Stimulated activated CD4-positive, alpha-beta T cell treated with anti-CD3 and anti-CD28 coated beads, Interleukin-2, amount 100 ng/mL, for 48 hours (primary cell): ENCODE data around the gene WASHC2A.
"Not testable (repeated sequence)": the region's sequence is repeated elsewhere in the genome, so short reads cannot be mapped to it uniquely, and the experiment has no call there.

Source experiments
- DNase-seq, 2 donors: peaks; one replicate each; pipeline ENCODE4 v3.0.0-alpha.2; 2020

WASHC2A gene

DNA sequence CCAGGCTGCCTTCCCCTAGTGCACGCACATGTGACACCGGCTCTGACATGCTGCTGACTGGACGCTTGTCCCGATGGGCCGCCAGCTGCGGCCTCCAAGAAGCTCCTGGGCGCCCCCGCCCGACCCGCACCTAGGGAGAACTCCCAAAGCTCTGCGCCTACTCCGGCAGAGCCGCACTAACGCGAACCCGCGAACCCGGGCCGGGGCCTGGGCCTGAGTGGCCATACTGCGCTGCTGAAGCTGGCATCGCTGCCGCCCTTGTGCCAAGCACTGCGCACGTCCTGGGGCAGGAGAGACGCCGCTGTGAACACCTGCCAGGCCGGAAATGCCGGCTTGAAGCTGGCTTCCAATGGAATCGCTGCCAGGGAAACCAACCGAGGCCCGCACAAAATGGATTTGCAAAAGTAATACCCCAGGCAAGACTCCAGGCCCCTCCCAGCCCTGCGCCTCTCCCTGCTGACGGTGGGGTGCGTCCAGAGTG is 85.1 kb downstream of the WASHC2A start:
- no peak for DNase-seq

DNA sequence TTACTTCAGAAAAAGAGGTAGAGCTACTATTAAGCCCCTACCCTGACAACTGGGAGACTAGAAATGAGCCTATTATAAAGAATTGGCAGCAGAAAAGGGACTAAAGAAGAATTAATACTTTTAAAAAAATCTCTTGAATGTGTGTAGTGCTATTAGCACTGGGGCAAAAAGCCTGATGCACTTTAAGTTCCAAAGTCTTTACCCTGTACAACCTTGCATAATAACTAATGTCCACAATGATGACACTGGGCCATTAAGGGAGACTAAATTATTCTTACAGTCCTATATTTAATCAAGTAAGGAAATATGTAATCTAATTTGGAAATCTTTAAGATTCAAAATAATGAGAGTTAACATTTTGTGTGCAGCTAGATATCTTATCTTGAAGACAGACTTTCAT is 90.1 kb downstream of the WASHC2A start:
- not testable (repeated sequence) for DNase-seq

DNA sequence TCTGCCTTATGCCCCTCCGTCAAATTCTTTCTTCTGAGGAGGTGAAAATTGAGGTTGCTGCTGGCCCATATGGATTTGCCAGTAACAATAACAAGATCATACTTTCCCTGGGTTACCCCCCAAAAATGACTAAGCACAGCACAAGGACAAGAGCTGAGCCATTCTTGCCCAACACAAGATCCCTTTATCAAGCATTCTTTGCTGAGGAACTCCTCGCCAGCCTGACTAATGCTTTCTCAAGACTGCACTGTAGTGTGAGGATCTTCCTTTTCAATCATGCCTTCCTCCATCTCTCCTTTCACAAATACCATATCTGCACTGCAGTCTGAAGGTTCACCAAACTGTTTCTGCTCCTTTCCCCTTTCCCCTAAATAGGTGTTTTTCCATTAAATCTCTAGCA is 92.1 kb downstream of the WASHC2A start:
- DNase-seq: not testable (repeated sequence)

DNA sequence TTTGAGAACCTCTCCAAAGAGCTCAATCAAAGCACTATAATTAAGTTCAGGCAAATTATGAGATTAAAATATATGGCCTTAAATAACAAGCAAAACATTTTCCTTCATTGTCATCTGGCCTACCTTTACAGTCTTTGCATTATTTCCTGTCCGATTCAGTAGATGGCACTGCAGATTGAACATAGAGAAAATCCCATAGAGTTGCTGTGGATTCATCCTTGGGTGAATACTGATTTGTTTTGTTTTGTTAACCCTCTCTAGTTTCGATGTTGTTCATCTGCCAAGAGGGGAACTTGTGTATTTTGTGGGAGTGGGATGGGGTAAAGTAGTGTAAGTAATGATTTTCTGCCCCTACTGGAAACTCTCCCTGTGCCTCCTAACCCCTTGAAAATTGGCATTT is 97.3 kb downstream of the WASHC2A start:
- DNase-seq: not testable (repeated sequence)

DNA sequence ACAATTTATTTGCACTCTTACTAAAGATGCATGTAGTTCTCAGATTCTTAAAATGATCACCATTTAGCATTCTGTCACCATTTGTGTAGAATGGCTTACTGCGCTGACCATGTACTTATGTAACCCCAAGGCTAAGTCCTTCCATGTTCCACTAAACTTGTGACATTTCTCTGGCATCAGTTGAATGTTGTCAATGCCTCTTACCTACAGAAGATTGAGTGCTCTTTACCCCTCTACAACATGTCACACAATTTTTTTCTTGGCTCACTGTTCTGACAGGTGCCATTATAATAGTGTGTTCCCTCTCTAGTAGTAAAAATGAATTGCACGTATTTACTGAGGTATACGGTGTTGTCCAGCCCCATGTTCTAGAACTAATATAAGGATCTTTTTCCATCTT is 100.1 kb downstream of the WASHC2A start:
- DNase-seq: not testable (repeated sequence)

DNA sequence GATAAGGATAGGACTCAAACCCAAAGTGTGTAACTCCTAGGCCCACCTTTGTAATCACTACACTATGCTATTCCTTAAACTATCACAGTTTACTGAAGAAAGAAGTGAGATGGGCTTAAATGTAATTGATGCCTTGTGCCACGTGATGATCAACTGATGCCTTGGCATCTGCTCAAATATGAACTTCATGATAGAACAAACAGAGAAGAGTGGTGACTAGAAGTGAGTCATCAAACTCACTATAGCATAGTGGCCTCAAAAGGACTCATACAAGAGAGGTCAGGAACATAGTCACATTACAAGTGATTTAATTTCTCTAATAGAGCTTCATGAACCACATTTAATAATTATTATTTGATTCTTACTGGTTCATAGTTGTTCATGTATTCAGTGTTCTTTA is 101.8 kb downstream of the WASHC2A start:
- not testable (repeated sequence) for DNase-seq

DNA sequence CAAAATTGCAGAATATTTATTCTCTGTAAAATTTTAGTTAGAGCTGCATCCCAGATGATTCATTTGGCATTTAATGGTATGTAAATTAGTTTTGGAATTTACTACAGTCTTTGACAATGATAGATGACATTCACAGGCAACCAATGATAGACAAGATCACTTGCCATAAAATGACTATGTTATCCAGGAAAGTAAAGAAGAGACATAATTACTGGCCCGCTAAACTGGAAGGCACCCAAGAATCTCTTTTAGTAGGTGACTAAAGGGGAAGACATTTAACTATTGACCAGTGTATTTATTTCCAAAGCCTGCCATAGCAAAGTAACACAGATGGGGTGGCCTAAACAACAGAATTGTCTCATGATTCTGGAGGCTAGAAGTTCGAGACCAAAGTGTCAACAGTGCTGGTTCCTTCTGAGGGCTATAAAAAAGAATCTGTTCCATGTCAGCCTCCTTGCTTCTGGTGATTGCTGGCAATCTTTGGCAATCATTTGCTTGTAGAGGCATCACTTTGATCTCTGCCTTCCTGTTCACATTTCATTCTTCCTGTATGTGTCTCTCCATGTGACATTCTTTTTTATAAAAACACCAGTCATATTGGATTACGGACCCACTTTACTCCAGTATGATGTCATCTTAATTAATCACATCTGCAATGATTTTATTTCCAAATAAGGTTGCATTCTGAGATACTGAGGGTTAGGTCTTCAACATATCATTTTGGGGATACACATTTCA is 107.2 kb downstream of the WASHC2A start:
- not testable (repeated sequence) for DNase-seq
